Mesothelial cell of epicardium (in vitro differentiated cells): Measurements from ENCODE around the gene FAM32A. TPM values are rescaled to one million over a fixed set of nuclear protein-coding genes. Genes with fewer than 3 reads are reported as not detected.

Experiments
- DNase-seq, 2 experiments: peaks; one replicate each; pipeline ENCODE4 v3.0.0; 2021; ENCODE audit warnings: low spot score in 2 of 2; ENCODE audit not compliant: unreplicated experiment in 2 of 2
- H3K27ac Mint-ChIP-seq: 2 replicates; pipeline ENCODE4 v1.8.0; 2021; ENCODE audit warnings: mixed read lengths
- H3K27me3 Mint-ChIP-seq: 2 replicates; pipeline ENCODE4 v1.8.0; 2021; ENCODE audit warnings: low read depth, mixed read lengths
- H3K36me3 Mint-ChIP-seq: 2 replicates; pipeline ENCODE4 v1.8.0; 2021; ENCODE audit warnings: mixed read lengths
- H3K4me1 Mint-ChIP-seq: 2 replicates; pipeline ENCODE4 v1.8.0; 2021; ENCODE audit warnings: mixed read lengths
- H3K4me3 Mint-ChIP-seq: 2 replicates; pipeline ENCODE4 v1.8.0; 2021; ENCODE audit warnings: mild to moderate bottlenecking, moderate library complexity, mixed read lengths
- H3K9me3 Mint-ChIP-seq: 2 replicates; pipeline ENCODE4 v1.8.0; 2021; ENCODE audit warnings: mixed read lengths
- CTCF ChIP-seq: fragments of 200-600 bp; sonication (generic); IDR thresholded peaks from one replicate; pipeline ENCODE4 v1.5.0; 2021; ENCODE audit warnings: antibody characterized with exemption; ENCODE audit not compliant: unreplicated experiment
- total RNA-seq: library from RNA; stranded (reverse); gene quantifications from 3 replicates; pipeline ENCODE4 v1.2.1, GENCODE V29; 2021

The FAM32A gene
- total RNA-seq, 1 donor from 2014 or later: 90.3 TPM

DNA sequence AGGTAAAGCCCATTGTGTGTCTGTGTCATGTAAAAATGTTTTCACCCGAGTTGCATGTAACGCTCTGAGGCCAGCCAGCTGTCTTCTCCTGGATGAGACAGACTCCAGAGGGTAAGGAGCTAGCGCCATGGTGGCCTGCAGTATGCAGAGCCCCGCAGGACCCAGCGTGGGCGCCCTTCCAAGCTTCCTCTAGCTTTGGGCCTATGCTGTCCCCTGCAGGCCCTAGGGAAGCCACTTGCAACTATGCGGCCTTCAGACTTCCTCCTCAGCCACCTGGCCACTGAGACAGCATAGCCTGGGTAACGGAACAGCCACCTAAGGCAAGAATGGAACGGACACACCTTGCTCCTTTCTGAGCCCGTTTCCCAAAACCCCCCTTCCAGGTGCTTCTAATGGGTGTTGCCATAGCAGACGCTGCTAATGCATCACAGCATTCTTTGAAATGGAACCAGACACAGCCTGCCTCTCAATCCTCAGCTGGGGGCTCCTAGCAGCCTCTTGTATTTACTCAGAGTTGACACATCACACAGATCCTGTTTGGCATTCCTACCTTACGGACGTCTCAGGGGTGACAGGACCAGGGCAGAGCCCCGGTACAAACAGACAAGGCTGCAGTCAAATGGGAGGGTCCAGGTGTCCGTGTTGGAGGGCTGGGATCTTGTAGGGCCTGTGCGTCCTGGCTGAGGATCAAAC is 6.2 kb downstream of the FAM32A start:
- H3K27me3 Mint-ChIP-seq: no peaks in the 10 kb centered on the region
- peaks cover 23% of the 10 kb centered on the region for H3K36me3 Mint-ChIP-seq
- no peak for TF ChIP-seq CTCF
- no peaks in the 10 kb centered on the region for H3K9me3 Mint-ChIP-seq
- DNase-seq: no peak
- H3K4me3 Mint-ChIP-seq: no peak overlapping the region
- peaks cover 9% of the 10 kb centered on the region for H3K4me1 Mint-ChIP-seq
- H3K27ac Mint-ChIP-seq: no peak overlapping the region

DNA sequence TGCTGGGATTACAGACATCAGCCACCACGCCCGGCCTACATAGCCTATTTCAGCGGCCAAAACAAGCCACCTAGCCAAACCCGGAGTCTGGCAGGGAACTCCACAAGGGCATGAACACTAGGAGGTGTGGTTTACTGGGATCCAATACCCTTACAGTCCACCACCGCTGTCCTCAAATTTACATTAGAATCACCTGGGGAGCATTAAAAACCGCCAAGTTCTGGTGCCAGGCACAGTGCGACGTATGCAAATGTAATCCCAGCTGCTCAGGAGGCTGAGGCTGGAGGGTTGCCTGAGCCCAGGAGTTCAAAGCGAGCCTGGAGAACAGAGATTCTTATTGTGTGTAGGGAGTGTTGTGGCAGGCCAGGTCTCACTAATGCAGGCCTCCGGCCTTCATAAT is 8.3 kb downstream of the FAM32A start:
- Mint-ChIP-seq H3K36me3 (peaks cover 16% of the 10 kb centered on the region), H3K9me3 (no peaks in the 10 kb centered on the region), H3K27me3 (no peaks in the 10 kb centered on the region), H3K4me1 (peaks cover 8% of the 10 kb centered on the region), H3K27ac (no peak overlapping the region), H3K4me3 (no peak overlapping the region)
- TF ChIP-seq CTCF: no peak
- DNase-seq: no peak

GRCh38 chr19:16197188-16197621 is 12.0 kb downstream of the FAM32A start:
- Mint-ChIP-seq H3K36me3 (peaks cover 9% of the 10 kb centered on the region), H3K27ac (peak overlapping the region; percentile 98)

GRCh38 chr19:16197622-16198369 is 12.6 kb downstream of the FAM32A start, which contains the start of gene AP1M1:
AP1M1 (plus strand) TSS chr19:16197911; CDS start chr19:16198027, 116 bp downstream.
- peaks cover 15% of the 10 kb centered on the region for H3K4me1 Mint-ChIP-seq
- DNase-seq: peak; percentile 90 to 98
- no peaks in the 10 kb centered on the region for H3K9me3 Mint-ChIP-seq
- peak within 1 kb of the TSS; percentile 80 for H3K4me3 Mint-ChIP-seq
- H3K27me3 Mint-ChIP-seq: no peaks in the 10 kb centered on the region
- H3K36me3 Mint-ChIP-seq: peaks cover 15% of the 10 kb centered on the region
- no peak for TF ChIP-seq CTCF
- peak within 1 kb of the TSS; percentile 98 for H3K27ac Mint-ChIP-seq

More at GRCh38 chr19:16197188-16197621, 12.0 kb downstream of the FAM32A start:
- no peak for DNase-seq
- Mint-ChIP-seq H3K9me3 (no peaks in the 10 kb centered on the region), H3K4me1 (peaks cover 15% of the 10 kb centered on the region), H3K4me3 (peak overlapping the region; percentile 80), H3K27me3 (no peaks in the 10 kb centered on the region)
- no peak for TF ChIP-seq CTCF

DNA sequence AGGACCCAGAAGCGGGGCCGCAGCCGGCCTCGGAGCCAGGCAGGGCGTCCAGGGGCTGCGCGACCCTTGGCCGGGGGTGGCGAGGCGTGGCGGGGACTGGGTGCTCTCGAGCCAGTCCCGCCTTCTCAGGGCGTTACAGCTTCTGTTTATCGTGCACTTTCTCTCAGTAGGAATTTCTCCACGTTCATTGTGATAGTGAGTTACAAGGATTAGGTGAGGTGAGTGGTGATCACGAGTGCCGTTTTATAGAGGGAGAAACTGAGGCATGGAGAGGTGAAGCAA is 13.1 kb downstream of the FAM32A start:
- Mint-ChIP-seq H3K9me3 (no peaks in the 10 kb centered on the region), H3K27me3 (no peaks in the 10 kb centered on the region), H3K4me3 (peak overlapping the region; percentile 70), H3K4me1 (peaks cover 15% of the 10 kb centered on the region), H3K36me3 (peaks cover 15% of the 10 kb centered on the region), H3K27ac (peak overlapping the region; percentile 47)
- no peak for TF ChIP-seq CTCF
- DNase-seq: no peak
